Caki2 (cell line): Measurements from ENCODE around the gene VAPB. TPM values are rescaled to one million over a fixed set of nuclear protein-coding genes. Genes with fewer than 3 reads are reported as not detected.
"Not testable (repeated sequence)": the region's sequence is repeated elsewhere in the genome, so short reads cannot be mapped to it uniquely, and the experiment has no call there.

Source experiments
- DNase-seq: peaks from one replicate; pipeline ENCODE4 v3.0.0-alpha.2; 2015; ENCODE audit warnings: low read depth
- in situ Hi-C: cut with HindIII; loops from 2 replicates; pipeline ENCODE4 v1.10.0; 2016; ENCODE audit warnings: low sequenced_read_pairs, low pct_unique_long_range_greater_than_20kb, mixed read lengths
- total RNA-seq: library from RNA; depleted of rRNA; stranded (reverse); fragments of >200 nt; shearing (Covaris generic); gene quantifications from 2 replicates; pipeline ENCODE4 v1.2.3, GENCODE V29; 2014; ENCODE audit warnings: low replicate concordance

The VAPB gene
- total RNA-seq, 1 experiment from 2014 or later: 29.1 TPM

- in situ Hi-C loops, DNase-seq: not testable (repeated sequence)
These were observed 38.5 kb downstream of the VAPB start for GRCh38 chr20:58427571-58427970.

GRCh38 chr20:58428364-58428763 is 39.3 kb downstream of the VAPB start:
- in situ Hi-C loops: no loop called here
- DNase-seq: no peak

- in situ Hi-C loops: no loop called here
These were observed 40.3 kb downstream of the VAPB start for GRCh38 chr20:58429303-58429702.

GRCh38 chr20:58431134-58431533 is 42.1 kb downstream of the VAPB start:
- in situ Hi-C loops: no loop called here
- DNase-seq: no peak

More at GRCh38 chr20:58429303-58429702, 40.3 kb downstream of the VAPB start:
- DNase-seq: no peak

- DNase-seq: no peak
- in situ Hi-C loops: no loop called here
These were observed 43.3 kb downstream of the VAPB start for GRCh38 chr20:58432186-58432954.

- in situ Hi-C loops: no loop called here
- DNase-seq: no peak
These were observed 44.1 kb downstream of the VAPB start for GRCh38 chr20:58433029-58433647.

GRCh38 chr20:58433759-58434158 is 44.7 kb downstream of the VAPB start:
- peak; percentile 25 for DNase-seq
- in situ Hi-C loops: no loop called here

GRCh38 chr20:58434326-58434725 is 45.3 kb downstream of the VAPB start:
- no peak for DNase-seq
- in situ Hi-C loops: no loop called here

GRCh38 chr20:58435237-58435636 is 46.2 kb downstream of the VAPB start:
- in situ Hi-C loops: no loop called here
- no peak for DNase-seq

- DNase-seq: peak; percentile 82
- in situ Hi-C loops: no loop called here
These were observed 48.0 kb downstream of the VAPB start for GRCh38 chr20:58436868-58437645.

- no peak for DNase-seq
- in situ Hi-C loops: no loop called here
These were observed 50.2 kb downstream of the VAPB start for GRCh38 chr20:58438970-58439808.

GRCh38 chr20:58440021-58440767 is 51.2 kb downstream of the VAPB start:
- peak; percentile 30 for DNase-seq
- in situ Hi-C loops: no loop called here

- in situ Hi-C loops: no loop called here
- DNase-seq: no peak
These were observed 52.7 kb downstream of the VAPB start for GRCh38 chr20:58441723-58442122.

GRCh38 chr20:58444746-58445255 is 55.8 kb downstream of the VAPB start:
- in situ Hi-C loops: no loop called here
- DNase-seq: no peak

GRCh38 chr20:58446264-58446959 is 57.4 kb downstream of the VAPB start:
- in situ Hi-C loops: no loop called here
- no peak for DNase-seq

GRCh38 chr20:58446960-58447265 is 57.9 kb downstream of the VAPB start:
- DNase-seq: no peak
- in situ Hi-C loops: no loop called here
